ENCODE data around the gene CER1. TPM values are rescaled to one million over a fixed set of nuclear protein-coding genes. Genes with fewer than 3 reads are reported as not detected.

Gene CER1
- 1 to 10 TPM in 2 of 4 donors, not detected in 2; 1.9 to 7.6 TPM for total RNA-seq

DNA sequence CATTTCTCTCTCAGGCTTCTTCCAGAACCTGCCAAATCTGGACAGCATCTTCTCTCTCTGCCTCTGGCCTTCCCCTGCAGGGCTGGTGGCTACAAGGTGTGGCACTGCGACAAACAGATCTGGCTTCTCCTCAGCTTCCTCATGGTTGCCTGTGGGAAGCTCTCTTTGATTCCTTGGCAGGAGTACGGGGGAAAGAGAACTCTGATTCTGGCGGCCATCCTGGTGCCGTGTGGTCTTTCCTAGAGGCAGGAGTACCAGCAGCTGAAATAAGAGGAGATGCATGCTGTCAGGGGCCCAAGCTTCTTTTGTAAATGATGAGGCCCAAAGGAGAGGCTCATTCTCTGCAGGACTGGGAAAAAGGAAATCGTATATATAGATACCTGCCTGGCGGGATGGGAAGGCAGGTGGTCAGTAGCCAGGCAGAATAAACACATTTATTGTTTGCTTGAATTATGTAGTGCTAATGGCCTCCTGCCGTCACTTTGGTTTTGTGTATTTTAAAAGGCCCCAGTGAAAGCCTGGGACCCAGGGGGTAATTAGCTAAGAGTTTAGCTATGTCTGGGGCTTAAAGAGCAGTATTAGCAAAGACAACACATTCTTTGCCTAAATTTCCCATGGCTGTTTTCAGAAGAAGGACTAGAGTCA lies at the start of gene CER1:
CER1 (minus strand) TSS at position 343 of the 645 bp plus-strand sequence; CDS start at position 282, 61 bp downstream.
- Histone ChIP-seq H3K36me3 (no peaks in the 10 kb centered on the region), H3K27me3 (no peaks in the 10 kb centered on the region), H3K4me1 (no peaks in the 10 kb centered on the region), H3K27ac (no peak within 1 kb of the TSS), H3K4me3 (no peak within 1 kb of the TSS), H3K9me3 (no peaks in the 10 kb centered on the region)
- no peak for DNase-seq
- TF ChIP-seq POLR2A (IDR thresholded peaks at IDR 0.05): no peak
- no peak for TF ChIP-seq CTCF (IDR thresholded peaks at IDR 0.05)

- H3K4me3 ChIP-seq: no peak overlapping the region
- no peaks in the 10 kb centered on the region for H3K27me3 ChIP-seq
- no peak overlapping the region for H3K27ac ChIP-seq
- no peak for TF ChIP-seq CTCF (IDR thresholded peaks at IDR 0.05)
- no peak for TF ChIP-seq POLR2A (IDR thresholded peaks at IDR 0.05)
- no peaks in the 10 kb centered on the region for H3K9me3 ChIP-seq
- DNase-seq: no peak
- no peaks in the 10 kb centered on the region for H3K4me1 ChIP-seq
- H3K36me3 ChIP-seq: no peaks in the 10 kb centered on the region
Observed at GRCh38 chr9:14770592-14770991, 48.1 kb upstream of the CER1 start.

- Histone ChIP-seq H3K4me1 (no peaks in the 10 kb centered on the region), H3K27ac (no peak overlapping the region), H3K27me3 (no peaks in the 10 kb centered on the region), H3K4me3 (no peak overlapping the region), H3K9me3 (no peaks in the 10 kb centered on the region), H3K36me3 (no peaks in the 10 kb centered on the region)
- DNase-seq: no peak
- TF ChIP-seq CTCF (IDR thresholded peaks at IDR 0.05) (no peak), POLR2A (IDR thresholded peaks at IDR 0.05) (no peak)
Observed at GRCh38 chr9:14769230-14769571, 46.7 kb upstream of the CER1 start.

GRCh38 chr9:14768405-14769229 lies 46.1 kb upstream of the CER1 start:
- TF ChIP-seq POLR2A (IDR thresholded peaks at IDR 0.05) (no peak), CTCF (IDR thresholded peaks at IDR 0.05) (peak in 5 of 6 experiments; percentile 64 to 76 (median 71))
- H3K36me3 ChIP-seq: no peaks in the 10 kb centered on the region
- no peaks in the 10 kb centered on the region for H3K4me1 ChIP-seq
- DNase-seq: no peak
- H3K27me3 ChIP-seq: no peaks in the 10 kb centered on the region
- no peaks in the 10 kb centered on the region for H3K9me3 ChIP-seq
- no peak overlapping the region for H3K27ac ChIP-seq
- no peak overlapping the region for H3K4me3 ChIP-seq

- Histone ChIP-seq H3K27me3 (no peaks in the 10 kb centered on the region), H3K4me1 (no peaks in the 10 kb centered on the region), H3K27ac (no peak overlapping the region), H3K4me3 (no peak overlapping the region), H3K36me3 (peaks cover 0 to 4% (median 0%) of the 10 kb centered on the region in 3 donors), H3K9me3 (no peaks in the 10 kb centered on the region)
- DNase-seq: no peak
- TF ChIP-seq CTCF (IDR thresholded peaks at IDR 0.05) (no peak), POLR2A (IDR thresholded peaks at IDR 0.05) (no peak)
Observed at GRCh38 chr9:14766299-14766698, 43.8 kb upstream of the CER1 start.

Measured in Peyer's patch (tissue), 4 donors.